ENCODE measurements around the gene NOP14. TPM values are rescaled to one million over a fixed set of nuclear protein-coding genes. Genes with fewer than 3 reads are reported as not detected.

The NOP14 gene
- total RNA-seq, 1 donor from 2014 or later: 35.3 TPM

GRCh38 chr4:2905544-2905943 is 57.7 kb downstream of the NOP14 start:
- H3K4me2 ChIP-seq (ENCODE audit: low read length): no peak overlapping the region
- no peak overlapping the region for H3K9ac ChIP-seq (ENCODE audit: low read length)
- Mint-ChIP-seq H3K4me1 (ENCODE audit: low read depth, unreplicated experiment) (peaks cover 4% of the 10 kb centered on the region), H3K9me3 (ENCODE audit: unreplicated experiment) (no peaks in the 10 kb centered on the region), H3K36me3 (ENCODE audit: low read depth, unreplicated experiment) (peaks cover 45% of the 10 kb centered on the region), H3K27me3 (ENCODE audit: low read depth, unreplicated experiment) (no peaks in the 10 kb centered on the region), H3K4me3 (ENCODE audit: unreplicated experiment) (no peak overlapping the region), H3K27ac (ENCODE audit: unreplicated experiment) (no peak overlapping the region)
- TF ChIP-seq EZH2 (IDR thresholded peaks at IDR 0.05; ENCODE audit: insufficient read depth, low read length): no peak
- TF ChIP-seq, protein P1, sequence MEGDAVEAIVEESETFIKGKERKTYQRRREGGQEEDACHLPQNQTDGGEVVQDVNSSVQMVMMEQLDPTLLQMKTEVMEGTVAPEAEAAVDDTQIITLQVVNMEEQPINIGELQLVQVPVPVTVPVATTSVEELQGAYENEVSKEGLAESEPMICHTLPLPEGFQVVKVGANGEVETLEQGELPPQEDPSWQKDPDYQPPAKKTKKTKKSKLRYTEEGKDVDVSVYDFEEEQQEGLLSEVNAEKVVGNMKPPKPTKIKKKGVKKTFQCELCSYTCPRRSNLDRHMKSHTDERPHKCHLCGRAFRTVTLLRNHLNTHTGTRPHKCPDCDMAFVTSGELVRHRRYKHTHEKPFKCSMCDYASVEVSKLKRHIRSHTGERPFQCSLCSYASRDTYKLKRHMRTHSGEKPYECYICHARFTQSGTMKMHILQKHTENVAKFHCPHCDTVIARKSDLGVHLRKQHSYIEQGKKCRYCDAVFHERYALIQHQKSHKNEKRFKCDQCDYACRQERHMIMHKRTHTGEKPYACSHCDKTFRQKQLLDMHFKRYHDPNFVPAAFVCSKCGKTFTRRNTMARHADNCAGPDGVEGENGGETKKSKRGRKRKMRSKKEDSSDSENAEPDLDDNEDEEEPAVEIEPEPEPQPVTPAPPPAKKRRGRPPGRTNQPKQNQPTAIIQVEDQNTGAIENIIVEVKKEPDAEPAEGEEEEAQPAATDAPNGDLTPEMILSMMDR (IDR thresholded peaks at IDR 0.05; ENCODE audit: insufficient read depth, low read depth, low read length): no peak
- peaks cover 55% of the 10 kb centered on the region for H3K36me3 ChIP-seq (ENCODE audit: insufficient read depth, low read length)
- H2AFZ ChIP-seq (ENCODE audit: low read depth, low read length): no peak overlapping the region
- FAIRE-seq (no peak), DNase-seq (ENCODE audit: low read depth) (no peak)
- no peak overlapping the region for H3K27ac ChIP-seq (ENCODE audit: low read depth, low read length)
- peaks cover 7% of the 10 kb centered on the region for H3K79me2 ChIP-seq (ENCODE audit: insufficient read depth, low read length)
- H3K9me3 ChIP-seq (ENCODE audit: insufficient read depth, low read depth, low read length): no peaks in the 10 kb centered on the region
- H3K27me3 ChIP-seq (ENCODE audit: insufficient read depth, low read length): no peaks in the 10 kb centered on the region
- peaks cover 56% of the 10 kb centered on the region for H4K20me1 ChIP-seq (ENCODE audit: insufficient read depth, low read length)
- peaks cover 7% of the 10 kb centered on the region for H3K4me1 ChIP-seq (ENCODE audit: insufficient read depth, low read length)
- no peak overlapping the region for H3K4me3 ChIP-seq (ENCODE audit: insufficient read depth, low read depth, low read length)

DNA sequence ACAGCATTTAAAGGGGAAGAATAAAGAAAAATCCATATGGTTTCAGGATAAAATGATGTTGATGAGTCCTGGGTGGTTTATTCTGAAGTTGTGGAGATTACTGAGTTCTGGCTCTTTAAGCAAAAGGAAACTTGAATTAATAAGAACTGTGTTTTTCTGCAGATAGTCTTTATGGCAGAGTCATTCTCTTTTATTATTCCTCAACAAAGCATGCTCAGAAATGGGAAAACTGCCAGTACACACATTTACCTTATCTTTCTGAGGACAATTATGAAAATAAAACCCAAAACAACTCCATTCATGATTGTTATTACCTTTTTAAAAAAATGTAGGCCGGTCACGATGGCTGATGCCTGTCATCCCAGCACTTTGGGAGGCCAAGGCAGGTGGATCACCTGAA is 61.1 kb downstream of the NOP14 start:
- no peak overlapping the region for H3K9ac ChIP-seq (ENCODE audit: low read length)
- no peak for FAIRE-seq
- no peaks in the 10 kb centered on the region for H3K9me3 ChIP-seq (ENCODE audit: insufficient read depth, low read depth, low read length)
- no peak for DNase-seq (ENCODE audit: low read depth)
- Mint-ChIP-seq H3K27ac (ENCODE audit: unreplicated experiment) (no peak overlapping the region), H3K9me3 (ENCODE audit: unreplicated experiment) (no peaks in the 10 kb centered on the region), H3K4me1 (ENCODE audit: low read depth, unreplicated experiment) (peaks cover 4% of the 10 kb centered on the region), H3K4me3 (ENCODE audit: unreplicated experiment) (no peak overlapping the region), H3K36me3 (ENCODE audit: low read depth, unreplicated experiment) (peaks cover 32% of the 10 kb centered on the region), H3K27me3 (ENCODE audit: low read depth, unreplicated experiment) (no peaks in the 10 kb centered on the region)
- H3K4me1 ChIP-seq (ENCODE audit: insufficient read depth, low read length): peaks cover 7% of the 10 kb centered on the region
- no peak overlapping the region for H3K4me3 ChIP-seq (ENCODE audit: insufficient read depth, low read depth, low read length)
- H3K36me3 ChIP-seq (ENCODE audit: insufficient read depth, low read length): peaks cover 63% of the 10 kb centered on the region
- H4K20me1 ChIP-seq (ENCODE audit: insufficient read depth, low read length): peaks cover 44% of the 10 kb centered on the region
- no peak overlapping the region for H2AFZ ChIP-seq (ENCODE audit: low read depth, low read length)
- H3K27ac ChIP-seq (ENCODE audit: low read depth, low read length): no peak overlapping the region
- peaks cover 9% of the 10 kb centered on the region for H3K79me2 ChIP-seq (ENCODE audit: insufficient read depth, low read length)
- no peaks in the 10 kb centered on the region for H3K27me3 ChIP-seq (ENCODE audit: insufficient read depth, low read length)
- TF ChIP-seq, protein P1 (IDR thresholded peaks at IDR 0.05; ENCODE audit: insufficient read depth, low read depth, low read length): no peak
- TF ChIP-seq EZH2 (IDR thresholded peaks at IDR 0.05; ENCODE audit: insufficient read depth, low read length): no peak
- no peak overlapping the region for H3K4me2 ChIP-seq (ENCODE audit: low read length)

DNA sequence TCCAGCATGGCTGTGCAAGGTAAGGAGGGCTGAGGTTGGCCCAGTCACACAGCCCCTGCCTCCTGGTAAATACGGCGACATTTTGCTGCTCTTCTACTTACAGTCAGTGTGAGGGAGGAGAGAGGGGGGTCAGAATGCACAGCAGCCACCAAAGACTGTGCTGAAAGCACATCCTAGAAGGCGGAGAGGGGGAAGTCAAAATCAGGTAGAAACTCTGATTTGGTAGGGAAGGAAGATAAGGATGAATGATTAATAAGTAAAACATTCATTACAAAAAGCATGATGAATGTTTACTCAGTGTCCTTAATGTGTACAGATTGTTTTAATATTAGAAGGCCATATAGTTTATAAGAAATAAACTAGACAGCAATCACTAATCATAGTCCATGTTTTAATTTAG is 62.0 kb downstream of the NOP14 start:
- no peaks in the 10 kb centered on the region for H3K9me3 Mint-ChIP-seq (ENCODE audit: unreplicated experiment)
- Histone ChIP-seq H3K4me1 (ENCODE audit: insufficient read depth, low read length) (peaks cover 7% of the 10 kb centered on the region), H3K4me3 (ENCODE audit: insufficient read depth, low read depth, low read length) (no peak overlapping the region), H3K79me2 (ENCODE audit: insufficient read depth, low read length) (peaks cover 9% of the 10 kb centered on the region), H3K27ac (ENCODE audit: low read depth, low read length) (no peak overlapping the region), H3K9me3 (ENCODE audit: insufficient read depth, low read depth, low read length) (no peaks in the 10 kb centered on the region), H4K20me1 (ENCODE audit: insufficient read depth, low read length) (peaks cover 49% of the 10 kb centered on the region), H3K36me3 (ENCODE audit: insufficient read depth, low read length) (peaks cover 62% of the 10 kb centered on the region), H2AFZ (ENCODE audit: low read depth, low read length) (no peak overlapping the region), H3K4me2 (ENCODE audit: low read length) (no peak overlapping the region), H3K9ac (ENCODE audit: low read length) (no peak overlapping the region), H3K27me3 (ENCODE audit: insufficient read depth, low read length) (no peaks in the 10 kb centered on the region)
- H3K4me3 Mint-ChIP-seq (ENCODE audit: unreplicated experiment): no peak overlapping the region
- peaks cover 4% of the 10 kb centered on the region for H3K4me1 Mint-ChIP-seq (ENCODE audit: low read depth, unreplicated experiment)
- peaks cover 27% of the 10 kb centered on the region for H3K36me3 Mint-ChIP-seq (ENCODE audit: low read depth, unreplicated experiment)
- FAIRE-seq (no peak), DNase-seq (ENCODE audit: low read depth) (no peak)
- no peaks in the 10 kb centered on the region for H3K27me3 Mint-ChIP-seq (ENCODE audit: low read depth, unreplicated experiment)
- TF ChIP-seq, protein P1 (IDR thresholded peaks at IDR 0.05; ENCODE audit: insufficient read depth, low read depth, low read length): no peak
- TF ChIP-seq EZH2 (IDR thresholded peaks at IDR 0.05; ENCODE audit: insufficient read depth, low read length): no peak
- no peak overlapping the region for H3K27ac Mint-ChIP-seq (ENCODE audit: unreplicated experiment)
